HG03064 (cell line): ENCODE data around the gene FUT6.
"Not testable (repeated sequence)": the region's sequence is repeated elsewhere in the genome, so short reads cannot be mapped to it uniquely, and the experiment has no call there.

Experiments
- ATAC-seq: cut with Tn5 transposase; IDR thresholded peaks from one replicate; pipeline ENCODE4 v1.9.1; 2021; ENCODE audit warnings: low read depth; ENCODE audit not compliant: unreplicated experiment

FUT6 gene

DNA sequence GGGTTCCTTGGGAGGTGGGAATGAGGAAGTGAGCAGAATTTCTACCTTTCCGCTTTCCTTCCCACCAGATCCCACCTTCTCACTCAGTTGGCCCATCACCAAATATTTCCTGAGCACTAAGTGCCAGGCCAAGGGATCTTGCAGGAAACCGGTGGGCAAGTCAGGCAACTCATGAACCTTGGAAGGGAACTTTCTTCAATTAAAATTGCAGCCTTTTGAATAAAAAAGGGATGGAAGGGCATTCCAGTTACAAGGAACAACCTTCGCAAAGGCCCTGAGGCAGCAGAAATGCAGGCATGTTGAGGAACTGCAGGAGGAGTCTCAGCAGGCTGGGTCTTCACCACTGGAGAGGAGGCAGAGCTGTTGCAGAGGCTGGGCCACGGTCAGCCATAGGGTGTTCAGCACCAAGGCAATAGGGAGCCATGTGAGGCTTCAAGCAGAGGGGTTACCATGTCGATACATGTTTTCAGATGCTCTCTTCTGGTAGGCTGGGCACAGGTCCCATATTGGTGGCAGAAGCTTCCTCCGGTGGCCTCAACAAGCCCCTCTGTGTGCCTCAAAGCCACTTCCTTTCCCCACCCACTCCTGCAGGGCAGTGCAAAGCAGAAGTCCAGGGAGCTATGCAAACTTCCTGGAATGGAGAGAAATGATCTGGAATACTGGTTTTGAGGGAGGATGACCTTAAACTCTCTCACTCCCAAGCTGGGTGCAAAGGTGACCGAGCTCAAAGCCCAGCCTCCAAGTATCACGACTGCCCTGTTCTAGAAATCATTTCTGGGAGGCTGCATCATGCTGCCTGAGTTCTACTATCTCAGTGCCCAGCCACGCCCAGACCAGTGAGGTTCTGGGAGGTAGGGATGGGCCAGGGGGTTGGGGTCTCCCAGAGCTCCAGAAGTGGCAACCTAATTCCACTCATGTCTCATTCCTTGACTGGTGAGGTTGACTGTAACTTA lies at the start of gene FUT6:
Gene FUT6 (minus strand): TSS at position 638 of the 953 bp plus-strand sequence. CDS start 7,135 bp downstream, outside the sequence.
- no peak for ATAC-seq

DNA sequence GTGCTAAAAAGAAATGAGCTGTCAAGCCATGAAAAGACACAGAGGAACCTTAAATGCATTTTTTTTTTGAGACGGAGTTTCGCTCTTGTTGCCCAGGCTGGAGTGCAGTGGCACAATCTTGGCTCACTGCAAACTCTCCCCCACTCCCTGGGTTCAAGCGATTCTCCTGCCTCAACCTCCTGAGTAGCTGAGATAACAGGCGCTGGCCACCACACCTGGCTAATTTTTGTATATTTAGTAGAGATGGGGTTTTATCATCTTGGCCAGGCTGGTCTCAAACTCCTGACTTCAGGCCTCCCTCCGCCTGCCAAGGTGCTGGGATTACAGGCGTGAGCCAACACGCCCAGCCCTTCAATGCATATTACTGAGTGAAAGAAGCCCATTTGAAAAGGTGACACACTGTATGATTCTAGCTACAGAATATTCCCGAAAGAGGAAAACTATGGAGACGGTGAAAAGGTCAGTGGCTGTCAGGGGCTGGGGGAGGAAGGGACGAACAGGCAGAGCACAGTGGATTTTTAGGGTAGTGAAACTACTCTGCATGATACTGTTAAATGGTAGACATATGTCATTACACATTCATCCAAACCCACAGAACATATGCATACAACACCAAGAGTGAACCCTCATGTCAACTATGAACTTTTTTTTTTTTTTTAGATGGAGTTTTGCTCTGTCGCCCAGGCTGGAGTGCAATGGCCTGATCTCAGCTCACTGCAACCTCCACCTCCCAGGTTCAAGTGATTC lies 44.7 kb upstream of the FUT6 start:
- not testable (repeated sequence) for ATAC-seq

- ATAC-seq = not testable (repeated sequence)
Observed at GRCh38 chr19:5883157-5883873, 43.8 kb upstream of the FUT6 start.

DNA sequence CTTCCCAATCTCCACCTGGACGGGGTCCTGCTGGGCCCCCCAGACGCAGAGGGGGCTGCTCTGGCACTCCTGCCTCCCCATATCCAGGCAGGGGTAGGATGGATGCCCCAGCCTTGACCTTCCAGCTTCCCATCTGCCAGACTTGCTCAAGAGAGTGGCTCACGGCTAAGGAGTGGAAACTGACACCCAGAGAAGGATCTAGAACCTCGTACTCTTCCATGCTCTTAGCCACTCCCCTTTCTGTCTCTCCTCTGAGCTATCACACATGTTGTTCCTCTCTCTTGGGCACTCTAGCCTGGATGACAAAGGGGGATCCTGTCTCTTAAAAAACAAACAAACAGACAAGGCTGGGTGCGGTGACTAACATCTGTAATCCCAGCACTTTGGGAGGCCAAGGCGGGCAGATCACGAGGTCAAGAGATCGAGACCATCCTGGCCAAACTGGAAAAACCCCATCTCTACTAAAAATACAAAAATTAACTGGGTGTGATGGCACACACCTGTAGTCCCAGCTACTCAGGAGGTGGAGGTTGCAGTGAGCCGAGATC lies 43.0 kb upstream of the FUT6 start:
- ATAC-seq = no peak

DNA sequence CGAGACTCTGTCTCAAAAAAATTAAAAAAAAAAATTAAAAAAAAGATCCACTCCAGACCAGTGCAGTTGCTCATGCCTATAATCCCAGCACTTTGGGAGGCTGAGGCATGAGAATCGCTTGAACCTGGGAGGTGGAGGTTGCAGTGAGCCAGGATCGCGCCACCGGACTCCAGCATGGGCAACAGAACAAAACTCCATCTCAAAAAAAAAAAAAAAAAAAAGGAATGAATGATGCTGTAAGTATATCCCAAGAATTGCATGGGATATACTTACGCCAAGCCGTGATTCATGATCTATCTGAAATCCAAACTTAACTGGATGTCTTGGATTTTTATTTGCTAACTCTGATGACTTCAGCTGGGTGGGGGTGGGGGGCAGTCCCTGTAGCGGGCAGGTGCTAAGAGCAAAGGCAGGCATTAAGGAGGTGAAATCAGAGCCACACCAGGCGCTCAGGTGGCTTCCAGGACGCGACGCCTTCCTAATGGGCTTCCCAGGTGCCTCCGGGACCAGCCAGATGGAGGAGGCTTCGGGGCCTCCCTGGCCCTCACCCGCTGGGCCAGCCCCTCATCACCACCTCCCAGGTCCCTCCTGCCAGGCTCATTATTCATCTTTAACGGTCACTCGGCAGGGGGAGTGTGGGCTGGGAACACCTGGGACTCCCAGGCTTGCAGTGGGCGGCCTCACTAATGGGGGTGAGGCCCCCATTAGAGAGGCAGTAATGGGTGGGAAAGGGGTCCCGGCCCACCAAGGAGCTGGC lies 42.2 kb upstream of the FUT6 start:
- ATAC-seq = no peak

DNA sequence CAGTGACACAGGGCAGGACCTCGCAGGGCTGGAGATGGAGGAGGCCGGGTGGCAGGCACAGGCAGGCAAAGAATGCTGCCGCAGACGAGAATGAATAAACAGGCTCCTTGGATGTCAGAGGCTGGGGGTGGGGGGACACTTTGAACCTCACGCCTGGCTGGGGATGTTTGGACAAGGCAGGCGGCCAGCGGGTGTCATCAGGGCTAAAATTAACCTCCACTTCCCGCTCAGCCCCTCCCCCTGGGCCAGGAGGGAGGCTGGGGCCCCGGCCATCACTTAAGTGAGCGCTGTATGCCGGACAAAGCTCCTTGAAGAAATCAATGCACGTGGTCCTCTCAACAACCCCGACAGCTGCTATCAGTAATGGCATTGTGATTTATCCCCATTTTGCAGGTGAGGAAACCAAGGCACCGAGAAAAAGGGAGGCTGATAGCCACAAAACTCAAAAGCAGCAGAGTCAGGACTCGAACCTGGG lies 41.1 kb upstream of the FUT6 start:
- ATAC-seq = no peak

- ATAC-seq = no peak
Observed at GRCh38 chr19:5880196-5880595, 40.7 kb upstream of the FUT6 start.

GRCh38 chr19:5877882-5878281 lies 38.4 kb upstream of the FUT6 start:
- ATAC-seq = no peak

DNA sequence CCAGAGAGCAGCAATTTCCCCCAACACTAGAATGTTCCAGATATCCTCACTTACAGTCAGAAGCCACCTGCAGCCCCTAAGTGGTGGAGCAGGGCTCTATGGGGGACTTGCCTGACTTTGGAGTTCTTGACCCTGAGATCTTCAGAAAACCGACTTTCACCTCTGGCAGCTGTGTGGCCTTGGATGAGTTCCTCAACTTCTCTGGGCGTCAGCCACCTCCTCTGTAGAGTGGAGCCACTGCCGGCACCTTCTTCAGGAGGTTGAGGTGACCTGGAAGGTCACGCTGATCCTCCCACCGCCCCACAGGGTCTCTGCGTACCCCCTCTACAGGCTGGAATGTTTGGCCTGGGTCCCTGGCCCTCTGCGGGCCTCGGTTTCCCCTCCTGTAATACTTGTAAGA lies 37.9 kb upstream of the FUT6 start:
- no peak for ATAC-seq

- ATAC-seq = not testable (repeated sequence)
Observed at GRCh38 chr19:5874496-5874895, 35.0 kb upstream of the FUT6 start.

DNA sequence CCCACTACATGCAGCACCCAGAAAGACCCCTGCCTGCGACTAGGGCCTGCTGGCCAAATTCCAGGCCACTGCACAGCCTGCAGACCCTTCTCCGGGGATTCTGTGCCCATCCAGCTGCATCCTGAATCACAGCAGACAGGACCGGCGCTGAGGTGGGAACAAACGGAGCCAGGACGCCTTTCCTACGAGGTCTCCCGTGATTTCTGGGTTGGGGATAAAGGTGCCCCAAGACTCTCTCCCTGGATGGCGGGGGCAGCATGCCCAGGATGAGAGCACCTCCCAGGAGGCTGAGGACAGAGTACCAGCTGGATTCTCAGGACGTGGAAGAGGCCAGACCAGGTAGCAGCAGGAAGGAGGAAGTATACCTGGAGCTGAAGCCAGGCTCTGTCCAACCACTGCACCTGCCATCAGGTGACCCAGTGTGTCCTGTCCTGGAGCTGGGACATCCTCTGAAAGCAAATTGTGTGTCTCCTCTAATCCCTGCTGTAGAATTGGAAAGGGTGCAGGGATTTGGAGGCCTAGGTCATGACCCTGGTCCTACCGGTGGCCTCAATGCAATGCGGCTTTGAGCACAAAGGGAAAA lies 34.2 kb upstream of the FUT6 start:
- no peak for ATAC-seq

DNA sequence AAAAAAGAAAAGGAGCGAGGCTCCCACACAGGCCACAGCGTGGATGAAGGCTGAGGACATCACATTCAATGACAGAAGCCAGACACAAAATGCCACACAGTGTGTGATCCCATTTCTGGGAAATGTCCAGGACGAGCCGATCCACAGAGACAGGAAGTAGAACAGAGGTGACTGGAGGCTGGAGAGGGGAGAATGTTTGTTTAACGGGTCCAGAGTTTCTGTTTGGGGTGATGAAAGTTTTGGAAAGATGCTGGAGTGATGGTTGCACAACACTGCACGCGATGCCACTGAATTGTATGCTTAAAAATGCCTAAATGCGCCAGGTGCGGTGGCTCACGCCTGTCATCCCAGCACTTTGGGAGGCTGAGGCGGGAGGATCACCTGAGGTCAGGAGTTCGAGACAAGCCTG lies 31.5 kb upstream of the FUT6 start:
- ATAC-seq = no peak

DNA sequence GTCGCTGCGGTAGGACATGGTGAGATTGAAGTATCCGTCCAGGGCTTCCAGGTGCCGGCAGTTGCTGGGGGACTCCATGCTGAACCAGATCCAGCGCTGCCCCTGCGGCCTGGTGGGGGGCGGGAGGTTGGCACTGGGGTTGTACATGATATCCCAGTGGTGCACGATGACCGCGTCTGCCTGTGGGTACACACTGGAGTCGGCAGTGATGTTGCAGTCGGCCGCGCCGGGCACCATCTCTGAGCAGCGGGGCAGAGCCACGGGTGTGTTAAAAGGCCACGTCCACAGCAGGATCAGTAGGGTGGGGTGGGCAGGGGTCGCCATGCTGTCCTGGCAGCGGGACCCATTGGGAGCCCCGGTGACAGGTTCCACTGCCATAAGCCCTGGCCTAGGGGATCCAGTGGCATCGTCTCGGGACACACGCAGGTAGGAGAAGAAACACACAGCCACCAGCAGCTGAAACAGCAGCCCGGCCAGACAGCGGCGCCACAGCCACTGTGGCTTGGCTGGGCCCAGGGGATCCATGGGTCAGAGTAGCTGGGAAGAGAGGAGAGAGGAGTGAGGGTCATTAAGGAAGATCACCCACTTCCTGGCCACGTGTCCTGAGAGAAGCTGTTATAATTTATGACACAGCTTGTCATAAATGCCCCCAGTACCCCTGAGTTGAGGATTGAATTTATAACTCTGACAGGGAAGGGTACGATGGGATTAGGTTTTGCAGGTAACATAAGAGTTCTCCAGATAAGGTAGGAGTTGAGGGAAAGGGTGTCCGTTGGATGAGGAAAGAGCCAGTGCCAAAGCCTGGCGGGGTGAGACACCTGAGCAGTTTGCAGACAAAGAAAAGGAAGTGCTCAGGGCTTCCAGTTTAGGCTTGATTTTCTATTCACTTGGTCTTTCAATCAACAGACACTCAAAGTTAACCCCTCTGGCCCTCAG lies 28.0 kb upstream of the FUT6 start:
- ATAC-seq = no peak

- no peak for ATAC-seq
Observed at GRCh38 chr19:5865772-5866171, 26.3 kb upstream of the FUT6 start.

GRCh38 chr19:5864725-5865486 lies 25.4 kb upstream of the FUT6 start:
- no peak for ATAC-seq

DNA sequence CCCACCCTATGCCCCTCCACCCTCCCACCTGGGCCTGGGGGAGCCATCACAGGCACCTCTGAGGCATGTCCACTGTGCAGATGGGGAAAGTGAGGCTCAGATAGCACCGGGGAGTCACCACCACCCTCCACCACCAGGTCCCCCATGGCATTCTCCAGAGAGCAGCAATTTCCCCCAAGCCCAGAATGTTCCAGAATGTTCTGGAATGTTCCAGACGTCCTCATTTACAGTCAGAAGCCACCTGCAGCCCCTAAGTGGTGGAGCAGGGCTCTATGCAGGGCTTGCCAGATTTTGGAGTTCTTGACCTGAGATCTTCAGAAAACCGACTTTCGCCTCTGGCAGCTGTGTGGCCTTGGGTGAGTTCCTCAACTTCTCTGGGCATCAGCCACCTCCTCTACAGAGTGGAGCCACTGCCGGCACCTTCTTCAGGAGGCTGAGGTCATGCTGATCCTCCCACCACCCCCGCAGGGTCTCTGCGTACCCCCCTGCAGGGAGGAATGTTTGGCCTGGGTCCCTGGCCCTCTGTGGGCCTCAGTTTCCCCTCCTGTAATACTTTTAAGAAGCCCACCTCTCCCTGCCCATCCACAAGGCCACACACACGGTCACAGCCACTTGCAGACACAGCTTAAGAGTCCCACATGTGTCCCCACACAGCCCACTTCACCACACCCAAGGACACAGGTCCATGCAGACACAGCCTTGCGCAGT lies 24.7 kb upstream of the FUT6 start:
- no peak for ATAC-seq

DNA sequence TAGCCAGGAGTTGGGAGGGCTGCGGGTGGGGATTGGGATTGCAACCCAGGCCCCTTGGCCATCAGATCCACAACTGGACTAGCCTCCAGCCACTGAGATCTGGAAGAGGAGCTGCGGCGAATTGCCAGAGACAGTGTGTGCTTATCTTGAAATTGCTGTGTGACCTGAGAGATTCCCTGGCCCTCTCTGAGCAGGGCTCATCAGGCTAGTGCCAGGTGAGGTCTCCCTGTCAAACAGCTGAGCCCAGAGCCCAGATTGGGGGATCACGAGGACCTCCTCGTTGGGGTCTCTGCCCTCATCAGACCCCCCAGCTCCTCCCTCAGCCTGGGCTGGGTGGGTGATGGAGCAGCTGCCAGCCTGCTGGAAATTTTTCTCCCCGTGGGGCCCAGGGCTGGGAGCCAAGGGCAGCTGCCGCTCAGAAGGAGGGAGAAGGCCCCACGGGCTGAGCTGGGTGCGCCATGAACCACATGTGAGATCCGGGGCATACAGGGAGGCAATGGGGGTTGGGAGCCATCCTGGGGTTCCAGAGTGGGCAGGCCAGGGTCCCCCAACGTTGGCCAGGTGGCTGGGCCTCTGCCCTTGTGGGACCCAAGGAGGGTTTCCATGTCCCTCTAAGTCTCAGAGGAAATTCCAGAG lies 23.6 kb upstream of the FUT6 start:
- no peak for ATAC-seq
